Activated T-cell treated with anti-CD3 and anti-CD28 coated beads, Interleukin-2, amount 50 U/mL, for 24 hours (primary cell): ENCODE results near the gene MCM5.
A peak's percentile ranks its signal among the peaks of the same experiment; 100 is the strongest.

Experiments used
- DNase-seq: peaks from one replicate; pipeline ENCODE4 v3.0.0-alpha.2; 2020
- H3K27ac Mint-ChIP-seq: 2 replicates; pipeline ENCODE4 v1.8.0; 2020; ENCODE audit warnings: mild to moderate bottlenecking, mixed read lengths
- H3K27me3 Mint-ChIP-seq: 2 replicates; pipeline ENCODE4 v1.8.0; 2020; ENCODE audit warnings: mixed read lengths
- H3K36me3 Mint-ChIP-seq: 2 replicates; pipeline ENCODE4 v1.8.0; 2020; ENCODE audit warnings: low read depth, mixed read lengths
- H3K4me1 Mint-ChIP-seq: 2 replicates; pipeline ENCODE4 v1.8.0; 2020; ENCODE audit warnings: low read depth, mixed read lengths
- H3K4me3 Mint-ChIP-seq: 2 replicates; pipeline ENCODE4 v1.8.0; 2020; ENCODE audit warnings: mild to moderate bottlenecking, moderate library complexity, mixed read lengths
- H3K9me3 Mint-ChIP-seq: 2 replicates; pipeline ENCODE4 v1.8.0; 2020; ENCODE audit warnings: mixed read lengths

MCM5 gene

DNA sequence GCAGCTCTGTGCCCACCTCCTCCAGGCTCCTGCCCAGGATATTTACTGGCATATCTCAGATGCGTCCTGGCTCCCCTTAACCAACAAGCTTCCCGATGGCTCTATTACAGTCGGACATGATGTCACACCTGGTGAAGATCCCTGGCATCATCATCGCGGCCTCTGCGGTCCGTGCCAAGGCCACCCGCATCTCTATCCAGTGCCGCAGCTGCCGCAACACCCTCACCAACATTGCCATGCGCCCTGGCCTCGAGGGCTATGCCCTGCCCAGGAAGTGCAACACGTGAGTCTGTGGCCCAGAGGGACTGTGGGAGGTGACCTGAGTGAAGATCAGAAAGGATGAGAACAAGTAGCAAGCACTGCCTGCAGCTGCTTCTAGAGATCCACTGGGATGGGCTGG is 6.5 kb downstream of the MCM5 start:
- peaks cover 35% of the 10 kb centered on the region for H3K4me1 Mint-ChIP-seq
- no peak overlapping the region for H3K4me3 Mint-ChIP-seq
- no peak overlapping the region for H3K27ac Mint-ChIP-seq
- peaks cover 100% of the 10 kb centered on the region for H3K36me3 Mint-ChIP-seq
- H3K9me3 Mint-ChIP-seq = no peaks in the 10 kb centered on the region
- no peak for DNase-seq
- no peaks in the 10 kb centered on the region for H3K27me3 Mint-ChIP-seq

DNA sequence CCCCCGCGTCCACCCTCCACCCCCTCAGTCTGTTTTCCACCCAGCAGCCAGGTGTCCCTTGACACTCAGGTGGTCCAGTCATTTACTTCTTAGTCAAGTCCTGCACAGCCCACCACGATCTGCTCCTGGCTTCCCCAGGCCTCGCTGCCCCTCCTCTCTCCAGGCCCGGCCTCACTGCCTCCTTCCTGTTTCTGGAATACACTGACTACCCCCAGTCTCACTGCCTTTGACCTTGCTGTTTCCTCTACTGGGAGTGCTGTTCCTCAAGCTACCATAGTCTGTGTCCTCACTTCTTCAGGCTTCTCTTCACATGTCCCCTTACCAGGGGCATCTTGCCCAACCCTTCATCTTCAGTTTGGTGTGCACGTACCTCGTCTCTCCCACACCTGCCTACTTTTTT is 7.4 kb downstream of the MCM5 start:
- Mint-ChIP-seq H3K4me1 (peaks cover 28% of the 10 kb centered on the region), H3K36me3 (peaks cover 100% of the 10 kb centered on the region), H3K9me3 (no peaks in the 10 kb centered on the region), H3K4me3 (no peak overlapping the region), H3K27ac (no peak overlapping the region), H3K27me3 (no peaks in the 10 kb centered on the region)
- DNase-seq = no peak

- DNase-seq = no peak
- H3K4me1 Mint-ChIP-seq = peaks cover 12% of the 10 kb centered on the region
- H3K9me3 Mint-ChIP-seq = no peaks in the 10 kb centered on the region
- H3K27ac Mint-ChIP-seq = peak overlapping the region; percentile 66
- no peaks in the 10 kb centered on the region for H3K27me3 Mint-ChIP-seq
- H3K36me3 Mint-ChIP-seq = peaks cover 99% of the 10 kb centered on the region
- no peak overlapping the region for H3K4me3 Mint-ChIP-seq
These were observed 10.1 kb downstream of the MCM5 start for GRCh38 chr22:35409783-35410662.

DNA sequence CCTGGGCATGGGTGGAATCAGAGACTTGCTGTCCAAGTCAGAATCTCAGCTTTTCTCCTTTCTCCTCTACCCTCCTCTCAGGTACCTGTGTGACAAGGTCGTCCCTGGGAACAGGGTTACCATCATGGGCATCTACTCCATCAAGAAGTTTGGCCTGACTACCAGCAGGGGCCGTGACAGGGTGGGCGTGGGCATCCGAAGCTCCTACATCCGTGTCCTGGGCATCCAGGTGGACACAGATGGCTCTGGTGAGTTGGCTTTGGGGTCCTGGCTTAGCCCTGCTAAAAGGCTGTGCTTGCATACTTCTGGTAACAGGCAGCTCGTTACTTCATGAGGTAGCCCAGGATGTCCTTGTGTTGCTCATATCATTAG is 10.7 kb downstream of the MCM5 start:
- Mint-ChIP-seq H3K27me3 (no peaks in the 10 kb centered on the region), H3K27ac (no peak overlapping the region), H3K36me3 (peaks cover 99% of the 10 kb centered on the region), H3K4me1 (peaks cover 12% of the 10 kb centered on the region), H3K4me3 (no peak overlapping the region), H3K9me3 (no peaks in the 10 kb centered on the region)
- no peak for DNase-seq

DNA sequence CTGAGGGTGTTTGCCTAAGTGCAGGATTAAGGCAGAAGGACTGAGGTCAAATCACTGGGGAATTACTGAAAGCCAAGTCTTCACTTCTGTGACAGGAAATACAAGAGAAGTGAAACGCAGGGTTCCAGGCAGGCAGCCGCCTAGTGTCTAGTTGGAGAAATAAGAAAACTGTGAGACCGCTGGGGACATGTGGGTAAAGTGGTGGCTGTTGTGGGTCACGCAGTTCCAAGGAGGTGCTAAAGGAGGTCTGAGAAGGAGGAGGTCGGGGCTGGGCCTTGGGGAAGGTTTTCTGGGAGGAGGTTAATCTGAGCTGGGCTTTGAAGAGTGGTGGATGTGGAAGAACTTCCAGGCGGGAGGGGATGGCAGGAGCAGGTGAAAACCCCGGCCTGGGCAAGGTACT is 11.2 kb downstream of the MCM5 start:
- Mint-ChIP-seq H3K27me3 (no peaks in the 10 kb centered on the region), H3K36me3 (peaks cover 99% of the 10 kb centered on the region), H3K4me1 (peaks cover 12% of the 10 kb centered on the region), H3K4me3 (no peak overlapping the region), H3K27ac (peak overlapping the region; percentile 66), H3K9me3 (no peaks in the 10 kb centered on the region)
- DNase-seq = no peak

GRCh38 chr22:35413624-35414023 is 13.7 kb downstream of the MCM5 start:
- H3K4me1 Mint-ChIP-seq = peaks cover 7% of the 10 kb centered on the region
- no peaks in the 10 kb centered on the region for H3K9me3 Mint-ChIP-seq
- H3K27me3 Mint-ChIP-seq = no peaks in the 10 kb centered on the region
- DNase-seq = no peak
- H3K4me3 Mint-ChIP-seq = no peak overlapping the region
- H3K27ac Mint-ChIP-seq = no peak overlapping the region
- peaks cover 98% of the 10 kb centered on the region for H3K36me3 Mint-ChIP-seq

- H3K4me3 Mint-ChIP-seq = no peak overlapping the region
- no peaks in the 10 kb centered on the region for H3K27me3 Mint-ChIP-seq
- H3K4me1 Mint-ChIP-seq = no peaks in the 10 kb centered on the region
- no peak for DNase-seq
- peak overlapping the region; percentile 59 for H3K27ac Mint-ChIP-seq
- no peaks in the 10 kb centered on the region for H3K9me3 Mint-ChIP-seq
- peaks cover 98% of the 10 kb centered on the region for H3K36me3 Mint-ChIP-seq
These were observed 17.7 kb downstream of the MCM5 start for GRCh38 chr22:35417606-35418005.

DNA sequence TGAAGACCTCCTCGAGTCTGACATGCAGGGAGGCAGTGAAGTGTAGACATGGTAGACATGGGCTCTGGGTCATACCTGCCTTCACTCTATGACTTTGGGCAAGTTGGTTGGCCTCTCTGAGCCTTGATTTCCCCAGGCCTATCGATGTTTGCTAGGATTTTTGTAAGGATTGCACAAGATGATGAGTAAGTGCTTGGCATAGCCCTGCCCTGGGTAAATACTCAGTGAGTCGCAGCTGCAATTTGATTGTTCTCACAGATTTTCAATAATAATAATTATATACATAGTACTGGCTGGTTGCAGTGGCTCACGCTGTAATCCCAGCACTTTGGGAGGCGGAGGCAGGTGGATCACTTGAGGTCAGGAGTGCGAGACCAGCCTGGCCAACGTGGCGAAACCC is 18.1 kb downstream of the MCM5 start:
- Mint-ChIP-seq H3K4me3 (no peak overlapping the region), H3K27ac (peak overlapping the region; percentile 59), H3K27me3 (no peaks in the 10 kb centered on the region), H3K36me3 (peaks cover 98% of the 10 kb centered on the region), H3K4me1 (no peaks in the 10 kb centered on the region), H3K9me3 (no peaks in the 10 kb centered on the region)
- no peak for DNase-seq

DNA sequence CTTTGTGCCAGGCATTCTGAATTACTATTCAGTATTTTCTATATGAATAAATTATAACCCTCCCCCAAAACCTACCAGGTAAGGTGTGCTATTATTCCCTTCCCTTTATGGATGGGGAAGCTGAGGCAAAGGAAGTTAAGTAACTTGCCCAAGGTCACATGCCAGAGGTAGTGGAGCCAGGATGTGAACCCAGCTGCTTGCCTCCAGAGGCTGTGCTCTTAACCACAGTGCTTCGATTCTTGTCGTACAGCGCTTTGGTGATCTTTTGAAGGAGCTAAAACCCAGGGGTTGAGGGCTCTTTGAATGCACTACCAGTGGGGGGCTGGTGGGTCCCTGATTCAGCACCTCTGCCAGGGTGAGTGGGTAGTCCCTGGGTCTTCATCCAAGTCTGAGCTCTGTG is 18.8 kb downstream of the MCM5 start:
- no peaks in the 10 kb centered on the region for H3K4me1 Mint-ChIP-seq

GRCh38 chr22:35419756-35420155 is 19.8 kb downstream of the MCM5 start:
- no peak overlapping the region for H3K27ac Mint-ChIP-seq
- no peaks in the 10 kb centered on the region for H3K27me3 Mint-ChIP-seq
- no peaks in the 10 kb centered on the region for H3K9me3 Mint-ChIP-seq
- no peak overlapping the region for H3K4me3 Mint-ChIP-seq
- no peak for DNase-seq
- no peaks in the 10 kb centered on the region for H3K4me1 Mint-ChIP-seq
- H3K36me3 Mint-ChIP-seq = peaks cover 99% of the 10 kb centered on the region

More for the DNA sequence above, 18.8 kb downstream of the MCM5 start:
- Mint-ChIP-seq H3K27me3 (no peaks in the 10 kb centered on the region), H3K36me3 (peaks cover 98% of the 10 kb centered on the region), H3K27ac (no peak overlapping the region), H3K9me3 (no peaks in the 10 kb centered on the region), H3K4me3 (no peak overlapping the region)
- no peak for DNase-seq

DNA sequence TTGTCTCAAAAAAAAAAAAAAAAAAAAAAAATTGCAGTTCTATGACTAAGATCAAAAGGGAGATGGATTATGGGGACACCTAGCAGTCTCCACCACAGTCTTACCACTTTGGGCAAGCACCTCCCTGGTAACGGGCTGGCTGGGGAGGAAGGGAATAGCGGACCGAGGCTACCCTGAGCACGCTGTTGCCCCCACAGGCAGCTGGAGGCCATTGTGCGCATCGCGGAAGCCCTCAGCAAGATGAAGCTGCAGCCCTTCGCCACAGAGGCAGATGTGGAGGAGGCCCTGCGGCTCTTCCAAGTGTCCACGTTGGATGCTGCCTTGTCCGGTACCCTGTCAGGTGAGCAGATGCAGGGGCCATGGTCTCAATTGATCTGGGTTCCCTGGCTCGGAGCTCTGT is 21.2 kb downstream of the MCM5 start:
- no peaks in the 10 kb centered on the region for H3K4me1 Mint-ChIP-seq
- no peak overlapping the region for H3K27ac Mint-ChIP-seq
- no peak for DNase-seq
- H3K4me3 Mint-ChIP-seq = no peak overlapping the region
- no peaks in the 10 kb centered on the region for H3K9me3 Mint-ChIP-seq
- H3K27me3 Mint-ChIP-seq = no peaks in the 10 kb centered on the region
- H3K36me3 Mint-ChIP-seq = peaks cover 98% of the 10 kb centered on the region

GRCh38 chr22:35422145-35422544 is 22.2 kb downstream of the MCM5 start:
- Mint-ChIP-seq H3K36me3 (peaks cover 98% of the 10 kb centered on the region), H3K4me1 (no peaks in the 10 kb centered on the region), H3K27ac (peak overlapping the region; percentile 1), H3K27me3 (no peaks in the 10 kb centered on the region), H3K9me3 (no peaks in the 10 kb centered on the region), H3K4me3 (no peak overlapping the region)
- DNase-seq = no peak

- Mint-ChIP-seq H3K27ac (peak overlapping the region; percentile 40), H3K4me1 (no peaks in the 10 kb centered on the region), H3K9me3 (no peaks in the 10 kb centered on the region), H3K27me3 (no peaks in the 10 kb centered on the region), H3K4me3 (no peak overlapping the region), H3K36me3 (peaks cover 97% of the 10 kb centered on the region)
- no peak for DNase-seq
These were observed 23.0 kb downstream of the MCM5 start for GRCh38 chr22:35422936-35423335.

GRCh38 chr22:35424081-35424480 is 24.1 kb downstream of the MCM5 start:
- no peak overlapping the region for H3K4me3 Mint-ChIP-seq
- peaks cover 95% of the 10 kb centered on the region for H3K36me3 Mint-ChIP-seq
- H3K27ac Mint-ChIP-seq = no peak overlapping the region
- H3K4me1 Mint-ChIP-seq = no peaks in the 10 kb centered on the region
- DNase-seq = no peak
- no peaks in the 10 kb centered on the region for H3K27me3 Mint-ChIP-seq
- H3K9me3 Mint-ChIP-seq = no peaks in the 10 kb centered on the region

DNA sequence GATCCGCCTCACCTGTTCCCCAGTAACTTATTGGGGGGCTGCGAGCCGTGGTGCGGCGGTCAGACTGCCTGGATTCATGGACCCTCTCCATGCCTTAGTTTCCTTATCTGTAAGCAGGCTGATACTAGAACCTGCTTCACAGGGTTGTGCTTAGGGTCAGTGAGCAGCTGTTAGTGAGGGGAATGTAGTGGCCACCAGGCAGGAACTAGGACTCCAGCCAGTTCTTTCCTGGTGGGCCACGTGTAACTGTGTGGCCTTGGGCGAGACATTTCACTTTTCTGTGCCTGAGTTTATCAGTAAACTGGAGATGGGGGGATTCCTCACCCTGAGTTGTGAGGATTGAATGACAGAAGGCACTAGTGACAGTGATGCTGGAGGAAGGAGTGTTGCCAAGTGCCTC is 24.8 kb downstream of the MCM5 start:
- Mint-ChIP-seq H3K4me1 (no peaks in the 10 kb centered on the region), H3K4me3 (no peak overlapping the region), H3K27ac (peak overlapping the region; percentile 4), H3K9me3 (no peaks in the 10 kb centered on the region), H3K27me3 (no peaks in the 10 kb centered on the region), H3K36me3 (peaks cover 94% of the 10 kb centered on the region)
- no peak for DNase-seq
